CD4-positive, alpha-beta T cell treated with Interleukin-1 beta for 1 hour (primary cell): Measurements from ENCODE around the gene RELCH.

Experiments used
- DNase-seq, 2 donors: peaks; one replicate each; pipeline ENCODE4 v3.0.0-alpha.2; 2020 to 2022

RELCH gene

DNA sequence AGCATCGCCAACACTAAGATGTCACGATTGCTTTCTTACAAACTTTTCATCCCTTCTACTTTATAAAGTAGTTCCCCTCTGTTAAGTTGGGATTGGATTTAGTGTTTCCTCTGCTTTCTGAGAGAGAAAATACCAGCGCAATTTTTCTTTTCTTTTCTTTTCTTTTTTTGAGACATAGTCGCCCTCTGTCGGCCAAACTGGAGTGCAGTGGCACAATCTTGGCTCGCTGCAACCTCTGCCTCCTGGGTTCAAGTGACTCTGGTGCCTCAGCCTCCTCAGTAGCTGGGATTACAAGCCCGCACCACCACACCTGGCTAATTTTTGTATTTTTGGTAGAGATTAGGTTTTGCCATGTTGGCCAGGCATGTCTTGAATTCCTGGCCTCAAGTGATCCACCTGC, 9.0 kb downstream of the RELCH start:
- no peak for DNase-seq

DNA sequence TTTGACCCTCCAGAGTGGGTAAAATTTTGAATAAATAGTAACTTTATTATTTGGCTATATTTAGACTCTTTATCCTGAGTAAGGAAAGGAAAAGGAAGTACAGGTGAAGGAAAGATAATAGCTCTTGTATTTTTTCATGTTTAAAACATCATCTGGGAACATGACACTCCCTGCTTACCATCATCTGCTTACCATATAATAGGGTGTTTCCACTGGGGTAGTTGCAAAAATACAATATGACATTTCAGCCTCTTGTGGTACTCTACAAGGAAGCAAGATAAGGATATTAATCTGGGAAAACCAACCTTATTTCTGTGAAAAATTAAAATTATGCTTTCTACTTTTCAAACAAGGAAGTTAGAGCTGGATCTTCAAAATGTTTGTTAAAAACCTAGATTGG, 9.9 kb downstream of the RELCH start:
- no peak for DNase-seq

DNA sequence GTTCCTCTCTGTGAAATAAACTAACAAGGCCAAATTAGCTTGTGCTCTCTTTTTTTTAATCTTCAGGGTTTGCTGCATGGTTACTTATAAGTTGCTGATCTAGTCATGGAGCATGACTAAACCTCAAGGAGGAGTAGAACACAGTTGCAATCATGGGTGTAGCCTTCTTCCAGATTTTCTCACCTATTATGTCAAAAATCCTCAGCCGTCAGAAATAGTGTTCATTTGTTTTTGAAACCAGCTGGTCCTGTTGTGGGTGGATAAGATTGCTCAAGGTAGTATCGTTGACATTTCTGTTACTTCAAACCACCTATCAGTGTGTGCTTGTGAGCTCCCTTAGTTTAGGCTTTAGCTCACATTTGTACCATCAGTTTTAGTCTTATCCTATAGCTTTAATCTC, 11.2 kb downstream of the RELCH start:
- no peak for DNase-seq

DNA sequence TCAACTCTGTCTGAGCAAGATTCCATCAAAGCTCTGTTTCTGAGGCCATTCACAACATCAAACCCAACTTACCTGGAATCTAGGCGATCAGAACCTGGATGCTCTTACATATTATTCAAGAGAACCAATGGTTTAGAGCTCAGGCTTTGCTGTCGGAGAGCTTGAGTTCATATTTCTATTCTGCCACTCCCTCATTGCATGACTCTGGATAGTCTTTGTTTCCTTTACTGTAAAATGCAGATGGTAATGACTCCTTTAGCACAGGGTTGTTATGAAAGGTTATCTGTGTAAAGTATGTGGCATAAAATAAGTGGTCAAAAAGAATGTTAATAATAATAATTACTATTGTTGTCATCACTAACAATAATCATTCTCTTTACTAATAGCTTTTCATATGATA, 12.6 kb downstream of the RELCH start:
- DNase-seq = no peak

DNA sequence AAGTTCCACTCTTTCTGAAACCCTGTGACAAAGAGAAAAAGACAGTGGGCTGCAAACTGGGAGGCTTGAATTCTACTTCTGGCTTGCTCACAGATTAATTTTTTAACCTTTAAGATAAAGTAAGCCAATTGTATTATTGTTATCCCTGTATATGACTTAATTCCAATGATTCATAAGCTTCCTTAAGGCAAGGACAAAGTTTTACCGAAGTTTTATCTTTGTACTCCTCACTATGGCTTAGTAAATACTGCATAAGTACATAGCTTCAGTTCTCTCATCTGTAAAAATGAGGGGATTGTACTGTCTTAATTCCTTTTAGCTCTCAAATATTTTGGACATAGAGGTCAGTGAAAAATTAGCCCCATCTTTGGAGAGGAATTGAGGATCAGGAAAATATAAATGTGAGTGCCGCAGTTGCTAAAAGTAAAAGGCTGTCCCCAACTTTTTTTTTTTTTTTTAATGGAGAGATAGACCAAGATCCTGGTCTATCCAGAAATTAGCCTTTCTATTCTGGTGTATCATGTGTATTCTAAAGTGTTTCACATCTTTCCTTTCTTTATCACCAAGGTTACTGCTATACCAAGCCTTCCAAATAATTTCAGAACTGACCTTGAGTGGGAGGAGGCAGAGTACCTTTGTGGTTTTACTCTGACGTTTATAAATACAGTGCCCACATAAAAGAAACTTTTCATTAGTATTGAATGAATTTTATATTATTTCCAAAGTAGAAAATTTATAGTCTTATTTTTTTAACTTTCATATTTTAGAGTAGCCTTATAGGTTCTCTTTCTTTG, 13.3 kb downstream of the RELCH start:
- no peak for DNase-seq

DNA sequence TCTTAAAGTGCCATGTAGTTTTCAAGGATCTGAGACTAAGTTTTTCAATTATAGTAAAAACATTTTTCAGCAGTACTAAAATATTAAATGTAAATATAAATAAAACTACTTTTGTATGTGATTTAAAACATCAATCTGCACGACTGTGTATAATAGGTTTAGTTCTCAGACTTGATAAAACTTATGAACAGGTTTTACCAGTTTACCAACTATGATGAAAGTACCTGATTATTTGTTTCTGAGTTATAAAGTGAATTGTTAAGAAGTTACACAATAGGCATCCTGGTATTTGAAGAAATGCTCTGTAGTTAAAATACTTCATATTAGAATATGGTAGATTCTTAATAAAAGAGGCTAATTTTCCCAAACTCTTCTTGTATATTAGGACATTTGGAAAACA, 14.8 kb downstream of the RELCH start:
- DNase-seq = no peak

DNA sequence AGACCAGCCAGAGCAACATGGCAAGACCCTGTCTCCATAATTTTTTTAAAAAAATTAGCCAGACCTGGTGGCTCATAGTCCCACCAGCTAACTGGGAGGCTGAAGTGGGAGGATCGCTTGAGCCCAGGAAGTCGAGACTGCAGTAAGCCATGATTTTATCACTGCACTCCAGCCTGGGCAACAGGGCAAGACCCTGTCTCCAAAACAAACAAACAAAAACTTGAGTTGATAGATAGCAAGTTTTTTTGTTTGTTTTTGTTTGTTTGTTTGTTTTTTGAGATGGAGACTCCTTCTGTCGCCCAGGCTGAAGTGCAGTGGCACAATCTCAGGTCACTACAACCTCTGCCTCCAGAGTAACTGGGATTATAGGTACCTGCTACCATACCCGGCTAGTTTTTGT, 18.8 kb downstream of the RELCH start:
- no peak for DNase-seq

DNA sequence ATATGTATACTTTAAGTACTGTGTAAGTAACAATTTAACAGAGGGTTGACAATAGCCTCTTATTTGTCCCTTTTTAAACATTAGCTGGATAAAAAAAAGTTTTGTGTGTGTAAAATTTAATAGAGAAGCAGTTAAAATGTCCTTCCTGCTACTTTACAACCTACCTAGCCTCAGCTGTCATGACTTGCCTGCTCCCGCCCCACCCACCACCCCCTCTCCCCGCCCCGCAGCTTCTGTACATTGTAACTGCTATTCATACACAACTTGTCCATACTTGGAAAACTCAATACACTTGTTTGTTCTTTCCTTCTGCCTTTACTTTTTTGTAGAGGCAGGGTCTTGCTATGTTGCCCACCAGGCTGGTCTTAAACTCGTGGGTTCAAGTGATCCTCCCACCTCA, 19.5 kb downstream of the RELCH start:
- DNase-seq = no peak

DNA sequence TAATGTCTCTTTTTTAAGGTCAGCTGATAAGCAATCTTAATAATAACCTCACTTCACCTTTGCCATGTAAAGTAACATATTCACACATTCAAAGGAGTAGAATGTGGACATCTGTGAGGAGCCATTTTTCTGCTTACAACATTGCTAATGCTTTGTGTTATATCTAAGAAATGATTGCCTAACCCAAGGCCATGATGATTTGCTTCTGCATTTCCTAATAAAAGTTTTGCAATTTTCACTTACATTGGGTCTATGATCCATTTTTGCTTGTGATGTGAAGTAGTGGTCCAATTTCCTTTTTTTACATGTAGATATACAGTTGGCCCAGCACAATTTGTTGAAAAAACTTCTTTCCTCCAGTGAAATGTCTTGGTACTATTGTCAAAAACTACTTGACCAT, 22.0 kb downstream of the RELCH start:
- no peak for DNase-seq

DNA sequence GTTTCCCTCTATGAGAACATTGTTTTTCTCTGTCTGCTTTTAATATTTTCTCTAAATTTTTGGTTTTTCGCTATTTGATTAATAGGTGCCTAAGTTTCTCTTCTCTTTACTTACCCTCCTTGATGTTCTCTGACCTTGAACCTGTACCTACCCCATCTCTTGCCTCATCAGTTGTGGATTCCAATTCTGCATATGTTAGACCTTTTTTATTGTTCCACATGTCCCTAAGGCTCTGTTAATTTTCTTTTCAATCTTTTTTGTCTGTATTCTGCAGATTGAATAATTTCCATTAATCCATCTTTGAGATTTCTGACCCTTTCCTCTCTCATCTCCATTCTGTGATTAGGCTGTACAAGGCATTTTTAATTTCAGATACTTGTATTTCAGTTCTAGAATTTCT, 23.1 kb downstream of the RELCH start:
- DNase-seq = no peak

DNA sequence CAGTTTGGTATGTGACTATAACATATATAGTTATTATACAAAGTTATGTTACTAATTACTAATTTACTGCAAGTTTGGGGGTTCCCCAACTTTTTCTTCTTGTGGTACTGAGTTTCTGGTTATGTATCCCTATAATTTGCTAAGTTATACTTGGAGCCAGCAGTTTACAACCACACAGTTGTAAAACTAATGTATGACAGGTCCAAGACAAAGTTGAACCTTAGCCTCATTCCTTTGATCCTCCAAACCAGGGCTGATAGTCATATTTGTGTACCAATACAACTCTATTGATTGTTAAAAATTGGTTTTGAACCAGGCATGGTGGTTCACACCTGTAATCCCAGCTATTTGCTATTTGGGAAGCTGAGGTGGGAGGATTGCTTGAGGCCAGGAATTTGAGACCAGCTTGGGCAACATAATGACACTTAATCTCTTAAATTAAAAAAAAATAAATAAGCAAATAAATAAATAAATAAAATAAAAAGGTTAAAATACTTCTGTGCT, 24.3 kb downstream of the RELCH start:
- DNase-seq = no peak

DNA sequence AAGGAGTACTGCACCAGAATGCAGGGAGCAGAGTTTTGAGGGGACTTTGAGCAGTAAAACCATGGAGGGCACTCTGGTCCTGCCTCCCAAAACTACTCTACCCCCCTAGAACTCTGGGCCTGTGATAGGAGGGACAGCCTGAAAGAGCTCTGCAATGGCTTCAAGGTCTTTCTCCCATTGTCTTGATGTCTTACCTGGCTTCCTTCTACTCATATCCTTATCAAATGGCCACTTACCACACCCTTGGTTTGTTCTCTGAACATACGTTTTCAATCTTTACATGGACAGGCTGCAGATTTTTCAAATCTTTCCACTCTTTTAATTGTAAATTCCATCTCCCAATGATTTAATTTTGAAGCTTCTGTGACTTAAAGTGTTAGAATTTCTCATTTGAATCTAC, 27.7 kb downstream of the RELCH start:
- DNase-seq = no peak

DNA sequence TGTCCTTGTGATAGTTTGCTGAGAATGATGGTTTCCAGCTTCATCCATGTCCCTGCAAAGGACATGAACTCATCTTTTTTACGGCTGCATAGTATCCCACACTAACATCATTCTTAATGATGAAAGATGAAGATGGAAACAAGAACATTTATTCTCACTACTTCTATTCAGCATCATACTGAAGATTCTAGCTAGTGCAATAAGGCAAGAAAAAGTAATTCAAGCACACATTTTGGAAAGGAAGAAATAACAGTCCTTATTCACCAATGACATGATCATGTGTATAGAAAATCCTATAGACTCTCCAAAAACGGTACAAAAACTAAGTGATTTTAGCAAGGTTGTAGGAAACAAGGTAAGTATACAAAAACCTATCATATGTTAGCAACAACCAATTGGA, 37.2 kb downstream of the RELCH start:
- no peak for DNase-seq

DNA sequence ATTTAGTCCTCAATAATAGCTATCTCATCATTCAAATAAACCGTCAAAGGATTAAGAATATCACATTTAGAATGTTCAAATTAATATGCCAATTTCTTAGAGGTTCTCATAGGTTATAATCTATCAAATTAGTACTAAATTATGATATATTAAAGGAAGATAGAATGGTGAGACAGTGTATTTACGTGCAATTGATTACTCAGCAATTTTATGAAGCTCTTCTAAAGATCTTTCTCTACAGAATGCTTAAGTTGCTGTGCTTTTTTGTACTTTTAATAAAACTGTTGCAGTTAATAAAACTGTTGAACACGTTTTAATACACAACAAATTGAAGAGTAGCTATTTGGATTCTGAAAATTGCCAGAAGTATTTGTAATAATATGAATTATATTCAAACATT, 39.0 kb downstream of the RELCH start:
- no peak for DNase-seq

DNA sequence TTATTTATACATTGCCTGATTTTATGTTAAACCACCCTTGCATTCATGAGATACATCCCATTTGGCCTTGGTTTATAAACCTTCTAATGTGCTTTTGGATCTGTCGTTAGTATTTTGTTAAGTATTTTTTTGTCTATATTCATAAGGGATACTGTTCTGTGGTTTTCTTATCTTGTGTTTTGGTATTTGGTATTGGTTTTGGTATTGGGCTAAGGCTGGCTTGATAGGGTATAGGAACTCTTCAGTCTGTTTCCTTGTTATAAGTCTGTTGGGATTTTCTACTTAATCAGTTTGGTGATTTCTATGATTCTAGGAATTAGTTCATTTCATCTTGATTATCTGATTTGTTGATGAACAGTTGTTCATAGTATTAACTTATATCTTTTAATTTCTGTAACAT, 49.2 kb downstream of the RELCH start:
- no peak for DNase-seq

DNA sequence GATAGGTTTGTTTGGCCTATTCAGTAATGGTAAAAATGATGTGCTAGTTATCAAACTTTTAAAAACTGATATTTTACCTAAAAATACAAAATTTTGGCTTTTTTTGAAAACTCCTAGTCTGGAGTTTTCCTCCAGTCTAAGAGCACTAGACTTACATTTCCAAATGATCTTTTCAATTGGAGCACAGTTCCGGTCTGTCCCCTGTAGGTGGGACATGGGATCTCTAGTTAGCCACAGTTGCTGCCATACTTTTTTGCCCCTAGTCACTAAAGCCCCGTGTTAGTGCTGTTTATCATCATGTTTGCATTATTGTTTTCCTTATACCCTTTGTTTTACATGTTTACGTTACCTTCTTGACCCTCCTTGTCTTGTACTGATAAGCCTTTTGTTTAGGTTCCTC, 52.4 kb downstream of the RELCH start:
- DNase-seq = no peak

DNA sequence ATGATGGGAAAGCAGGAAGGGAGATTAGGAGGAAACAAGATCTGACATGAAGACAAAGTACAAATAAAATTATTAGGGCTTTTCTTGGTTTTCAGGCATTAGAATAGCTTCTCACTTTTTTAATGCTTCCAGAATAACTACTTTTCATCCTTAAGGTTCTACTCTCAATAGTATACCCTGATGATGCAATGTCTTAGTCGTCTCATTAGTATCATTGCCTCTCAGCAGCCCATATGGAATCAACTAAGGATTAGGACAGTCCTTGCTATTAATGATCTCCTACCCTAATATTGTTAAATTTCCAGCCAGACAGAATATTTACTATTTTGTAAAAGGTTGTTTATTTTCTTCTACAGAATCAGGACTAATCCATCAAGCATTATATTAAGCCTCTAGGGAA, 55.9 kb downstream of the RELCH start:
- DNase-seq = no peak

DNA sequence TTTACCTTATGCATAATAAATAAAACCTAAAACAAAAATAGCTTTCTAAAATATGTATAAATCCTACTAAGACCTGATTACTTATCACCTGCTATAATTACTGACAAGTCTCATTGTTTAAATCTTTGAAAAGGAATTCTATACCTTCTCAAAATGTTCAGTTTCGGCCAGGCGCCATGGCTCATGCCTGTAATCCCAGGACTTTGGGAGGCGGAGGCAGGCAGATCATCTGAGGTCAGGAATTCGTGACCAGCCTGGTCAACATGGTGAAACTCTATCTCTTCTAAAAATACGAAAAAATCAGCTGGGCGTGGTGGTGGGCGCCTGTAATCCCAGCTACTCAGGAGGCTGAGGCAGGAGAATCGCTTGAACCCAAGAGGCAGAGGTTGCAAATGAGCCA, 58.1 kb downstream of the RELCH start:
- no peak for DNase-seq

DNA sequence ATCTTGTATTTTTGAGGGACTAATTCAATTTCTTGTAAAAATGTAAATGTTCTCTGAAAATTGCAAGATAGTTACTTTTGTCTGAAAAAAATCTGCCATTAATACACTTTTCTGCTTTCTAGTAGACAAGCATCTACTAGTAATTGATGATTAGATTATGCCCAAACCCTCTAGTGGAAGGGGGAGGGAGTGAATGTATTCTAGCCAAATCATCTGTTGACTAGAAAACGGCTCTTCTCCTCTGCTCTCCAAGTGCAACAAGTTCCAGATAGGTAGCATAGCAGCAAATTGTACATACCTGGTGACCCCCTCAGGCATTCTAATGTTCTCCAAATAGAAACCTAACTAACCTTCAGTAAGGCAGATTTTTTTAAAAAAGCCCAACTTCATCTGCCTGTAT, 58.6 kb downstream of the RELCH start:
- no peak for DNase-seq

DNA sequence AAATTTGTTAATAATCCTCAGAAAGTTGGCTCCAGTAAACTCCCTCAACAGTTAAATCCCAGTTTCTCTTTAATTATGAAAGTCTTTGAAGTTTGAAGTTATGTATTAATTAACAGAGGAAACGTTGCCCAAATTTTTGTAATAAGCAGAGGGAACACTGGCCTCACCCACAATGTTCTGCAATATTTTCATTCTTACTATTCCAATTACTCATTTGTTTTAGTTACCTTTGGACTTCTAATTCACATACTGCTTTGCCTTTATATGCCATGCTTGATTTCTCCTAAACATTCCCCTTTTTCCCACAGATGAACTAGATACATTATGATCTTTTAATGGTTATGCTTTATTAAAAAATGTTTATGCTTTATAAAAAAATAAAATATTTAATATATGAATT, 61.3 kb downstream of the RELCH start:
- no peak for DNase-seq

DNA sequence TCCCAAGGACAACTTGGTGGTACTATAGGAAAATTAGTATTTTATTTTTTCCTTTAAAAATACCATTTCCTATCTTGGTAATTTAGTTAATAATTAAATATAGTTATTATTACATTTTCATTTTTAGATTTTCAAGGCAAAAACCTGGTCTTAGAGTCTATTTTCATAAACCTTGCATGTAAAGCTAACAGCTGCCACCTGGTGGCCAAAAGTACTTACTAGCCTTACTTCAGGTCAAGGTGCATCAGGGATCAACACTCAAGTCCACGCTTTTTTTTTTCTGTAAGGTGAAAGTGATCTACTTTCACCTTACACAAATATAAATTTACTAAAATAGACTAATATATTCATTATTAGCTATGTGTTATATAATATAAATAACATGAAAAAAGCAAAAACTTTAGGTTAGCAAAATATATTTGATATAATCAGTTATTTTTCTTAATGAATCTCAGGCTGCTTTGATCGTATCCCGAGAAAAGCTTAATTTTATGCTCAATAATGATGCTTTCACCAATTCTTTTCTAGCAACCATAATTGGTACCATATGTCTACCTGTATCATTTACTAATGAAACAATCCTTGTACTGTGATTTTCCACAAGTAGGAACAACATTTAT, 62.5 kb downstream of the RELCH start:
- peak; percentile 63 to 73 for DNase-seq

DNA sequence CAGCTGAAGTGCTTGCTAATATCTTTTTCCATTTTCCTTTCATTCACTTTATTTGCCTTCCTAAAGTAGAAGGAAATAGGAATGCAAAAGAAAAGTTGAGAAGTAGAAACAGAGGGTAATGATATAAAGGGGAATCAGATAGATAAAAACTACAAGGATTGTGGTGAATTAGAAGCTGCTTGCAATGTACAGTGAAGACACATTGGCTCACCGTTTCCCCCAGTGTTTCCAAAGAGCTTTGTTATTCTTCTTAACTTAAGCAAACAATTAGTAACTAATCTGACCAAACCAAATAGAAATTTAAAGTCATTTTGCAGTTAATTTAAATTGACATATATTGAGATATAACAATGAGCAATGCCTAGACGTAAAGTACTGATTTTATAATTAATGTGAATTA, 63.4 kb downstream of the RELCH start:
- no peak for DNase-seq

DNA sequence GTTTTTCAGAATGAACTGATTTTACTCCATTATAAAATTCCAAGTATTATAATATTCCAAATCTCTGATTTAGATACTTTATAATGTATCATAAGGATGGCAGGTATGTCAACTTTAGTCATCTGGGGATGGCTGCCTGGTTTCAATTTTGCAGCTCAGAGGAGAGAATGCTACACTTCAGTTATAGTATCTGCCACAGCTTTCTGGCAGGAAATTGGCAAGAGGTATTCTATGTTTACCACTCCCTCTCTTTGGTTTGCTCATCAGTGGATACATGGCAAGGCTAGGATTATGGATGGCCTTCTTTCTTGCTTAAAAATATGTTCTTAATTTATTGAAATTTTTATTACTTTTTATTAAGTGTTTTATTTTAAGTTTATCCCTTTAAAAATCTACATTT, 71.0 kb downstream of the RELCH start:
- no peak for DNase-seq

DNA sequence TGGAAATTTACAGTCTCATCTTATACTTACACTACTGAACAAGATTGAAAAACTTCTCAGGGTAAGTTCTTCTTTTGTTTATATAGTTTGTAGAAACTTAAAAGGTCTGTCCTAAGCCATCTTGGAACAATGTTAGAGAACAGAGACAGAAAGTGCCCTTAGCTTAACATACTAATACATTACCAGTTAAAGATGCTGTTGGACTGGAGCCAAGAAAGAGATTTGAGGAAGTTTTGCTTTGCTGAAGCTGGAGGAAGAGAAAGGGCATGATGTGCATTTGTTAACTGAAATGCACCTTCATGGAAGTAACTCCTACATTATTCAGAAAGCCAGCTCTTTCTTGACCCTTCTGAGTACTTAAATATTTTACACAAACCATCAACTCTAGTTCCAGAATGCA, 71.6 kb downstream of the RELCH start:
- no peak for DNase-seq

DNA sequence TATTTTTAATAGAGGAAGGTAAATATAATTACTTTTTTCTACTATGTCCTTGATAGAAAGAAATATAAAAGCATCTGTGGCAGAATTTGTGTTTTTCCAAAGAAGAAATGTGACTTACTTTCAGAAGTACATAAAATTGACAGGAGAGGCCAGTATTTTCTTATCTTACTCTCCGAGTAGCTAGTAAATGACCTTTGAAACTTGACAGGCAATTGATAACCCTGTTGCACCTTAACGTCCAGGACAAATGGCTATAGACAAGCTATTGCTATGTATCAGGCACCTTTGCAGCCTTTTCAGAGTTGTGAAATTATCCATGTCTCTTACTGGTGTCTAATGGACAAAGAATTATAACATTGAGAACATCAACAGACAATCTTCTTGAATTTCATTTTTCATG, 75.0 kb downstream of the RELCH start:
- no peak for DNase-seq
